Duodenal mucosa (tissue), 2 donors: Measurements from ENCODE around the gene POLN.
"Not testable (repeated sequence)": the region's sequence is repeated elsewhere in the genome, so short reads cannot be mapped to it uniquely, and the experiment has no call there.

Experiments
- H3K27ac ChIP-seq: one replicate; pipeline ENCODE4 v1.7.0; 2013; ENCODE audit warnings: low read depth, low read length
- H3K27me3 ChIP-seq, 2 donors: one replicate each; pipeline ENCODE4 v1.7.0; 2013; ENCODE audit warnings: low read length in 2 of 2, control low read depth in 1 of 2; ENCODE audit not compliant: insufficient read depth in 2 of 2, control insufficient read depth in 1 of 2
- H3K36me3 ChIP-seq, 2 donors: one replicate each; pipeline ENCODE4 v1.7.0; 2013; ENCODE audit warnings: low read length in 2 of 2, control low read depth in 1 of 2; ENCODE audit not compliant: insufficient read depth in 2 of 2, control insufficient read depth in 1 of 2
- H3K4me1 ChIP-seq, 2 donors: one replicate each; pipeline ENCODE4 v1.7.0; 2013; ENCODE audit warnings: low read length in 2 of 2, control low read depth in 1 of 2; ENCODE audit not compliant: insufficient read depth in 2 of 2, control insufficient read depth in 1 of 2
- H3K4me3 ChIP-seq, 2 donors: one replicate each; pipeline ENCODE4 v1.7.0; 2013; ENCODE audit warnings: low read length in 2 of 2, low read depth in 1 of 2
- H3K9ac ChIP-seq, 2 donors: one replicate each; pipeline ENCODE4 v1.7.0; 2013; ENCODE audit warnings: low read length in 2 of 2, low read depth in 1 of 2
- H3K9me3 ChIP-seq, 2 donors: one replicate each; pipeline ENCODE4 v1.7.0; 2013; ENCODE audit warnings: low read length in 2 of 2, control low read depth in 1 of 2; ENCODE audit not compliant: control insufficient read depth in 1 of 2

Gene POLN

DNA sequence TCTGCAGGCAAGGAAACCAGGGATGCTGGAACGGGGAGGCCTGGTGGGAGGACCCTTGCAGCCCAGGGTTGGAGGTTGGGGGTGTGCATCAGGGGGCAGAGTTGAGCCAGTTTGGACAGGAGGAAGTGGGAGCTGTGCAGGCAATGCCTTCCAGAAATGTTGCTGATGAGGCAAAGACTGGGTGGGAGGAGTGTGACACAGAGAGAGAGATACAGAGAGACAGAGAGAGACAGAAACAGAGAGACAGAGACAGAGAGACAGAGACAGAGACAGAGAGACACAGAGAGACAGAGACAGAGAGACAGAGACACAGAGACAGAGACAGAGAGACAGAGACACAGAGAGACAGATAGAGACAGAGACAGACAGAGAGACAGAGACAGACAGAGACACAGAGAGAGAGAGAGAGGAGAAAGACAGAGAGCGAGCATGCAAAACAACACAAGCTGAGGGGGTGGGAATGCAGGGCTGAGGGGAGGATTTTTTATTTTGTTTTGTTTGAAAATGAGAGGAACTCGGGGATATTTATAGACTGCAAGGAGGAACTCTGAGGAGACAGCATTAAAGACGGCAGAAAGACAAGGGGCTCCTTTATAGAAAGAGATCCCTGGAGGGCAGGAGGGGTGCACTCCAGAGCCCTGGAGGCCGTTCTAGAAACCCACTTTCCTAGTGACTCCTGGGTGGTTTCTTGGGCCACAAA, 1.9 kb upstream of the POLN start:
- Histone ChIP-seq H3K4me3 (no peak overlapping the region), H3K4me1 (peaks cover 35 to 43% of the 10 kb centered on the region in 2 donors), H3K27me3 (no peaks in the 10 kb centered on the region), H3K9ac (peak overlapping the region in 1 of 2 donors; percentile 25), H3K27ac (no peak overlapping the region), H3K9me3 (no peaks in the 10 kb centered on the region), H3K36me3 (peaks cover 6 to 8% of the 10 kb centered on the region in 2 donors)

- Histone ChIP-seq H3K27me3 (no peaks in the 10 kb centered on the region), H3K27ac (peak overlapping the region; percentile 60), H3K4me3 (peak overlapping the region; percentile 90 to 96), H3K9ac (peak overlapping the region; percentile 81 to 95), H3K9me3 (no peaks in the 10 kb centered on the region), H3K4me1 (peaks cover 35 to 43% of the 10 kb centered on the region in 2 donors), H3K36me3 (peaks cover 0 to 10% of the 10 kb centered on the region in 2 donors)
Observed at GRCh38 chr4:2241003-2241402, 918 bp downstream of the POLN start.

DNA sequence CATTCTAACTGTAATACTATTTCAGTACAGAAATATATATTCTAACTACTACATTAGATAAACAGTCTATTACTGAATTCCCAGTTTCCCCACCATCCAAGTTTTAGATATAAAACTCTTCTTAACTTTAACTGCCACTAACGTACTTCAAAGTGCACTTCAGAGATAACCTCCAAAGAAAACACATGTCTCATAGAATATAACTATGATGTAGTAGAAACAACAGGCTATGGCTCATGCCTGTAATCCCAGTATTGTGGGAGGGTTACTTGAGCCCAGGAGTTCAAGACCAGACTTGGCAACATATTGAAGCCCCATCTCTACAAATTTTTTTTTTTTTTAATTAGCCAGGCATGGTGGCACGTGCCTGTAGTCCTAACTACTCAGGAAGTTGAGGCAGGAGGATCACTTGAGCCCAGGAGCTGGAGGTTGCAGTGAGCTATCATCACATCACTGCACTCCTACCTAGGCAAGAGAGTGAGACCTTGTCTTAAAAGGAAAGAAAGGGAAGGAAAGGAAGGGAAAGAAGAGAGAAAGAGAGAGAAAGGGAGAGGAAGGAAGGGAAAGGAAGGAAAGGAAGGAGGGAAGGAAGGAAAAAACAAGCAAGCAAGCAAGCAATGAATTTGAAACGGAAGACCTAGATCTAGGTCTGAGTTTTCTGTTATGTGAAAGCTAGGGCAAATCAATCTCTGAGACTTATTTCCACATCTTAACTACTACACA, 4.8 kb downstream of the POLN start:
- Histone ChIP-seq H3K9ac (no peak overlapping the region), H3K27me3 (no peaks in the 10 kb centered on the region), H3K36me3 (peaks cover 8 to 16% of the 10 kb centered on the region in 2 donors), H3K4me1 (peaks cover 21 to 24% of the 10 kb centered on the region in 2 donors), H3K27ac (no peak overlapping the region), H3K4me3 (no peak overlapping the region), H3K9me3 (no peaks in the 10 kb centered on the region)

DNA sequence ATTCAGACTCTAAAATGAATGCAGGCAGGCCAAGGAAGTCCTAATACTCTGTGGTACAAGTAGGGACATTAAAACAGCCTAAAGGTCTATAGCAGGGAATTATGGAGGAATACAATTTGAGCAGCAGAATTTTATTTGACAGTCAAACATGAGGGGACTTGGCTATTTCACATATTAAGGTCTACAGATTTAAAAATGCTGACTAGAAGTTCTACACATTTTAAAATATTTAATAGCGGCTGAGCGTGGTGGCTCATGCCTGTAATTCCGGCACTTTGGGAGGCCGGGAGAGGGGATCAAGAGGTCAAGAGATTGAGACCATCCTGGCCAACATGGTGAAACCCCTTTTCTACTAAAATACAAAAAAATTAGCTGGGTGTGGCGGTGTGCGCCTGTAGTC, 10.8 kb downstream of the POLN start:
- Histone ChIP-seq H3K4me1 (no peaks in the 10 kb centered on the region), H3K9me3 (no peaks in the 10 kb centered on the region), H3K9ac (no peak overlapping the region), H3K27me3 (no peaks in the 10 kb centered on the region), H3K27ac (no peak overlapping the region), H3K4me3 (no peak overlapping the region), H3K36me3 (peaks cover 8 to 14% of the 10 kb centered on the region in 2 donors)

- H3K4me1 ChIP-seq, result no peaks in the 10 kb centered on the region
- H3K27me3 ChIP-seq, result no peaks in the 10 kb centered on the region
- H3K9me3 ChIP-seq, result no peaks in the 10 kb centered on the region
- no peak overlapping the region for H3K27ac ChIP-seq
- H3K36me3 ChIP-seq, result peaks cover 0 to 16% of the 10 kb centered on the region in 2 donors
- no peak overlapping the region for H3K9ac ChIP-seq
- no peak overlapping the region for H3K4me3 ChIP-seq
Observed at GRCh38 chr4:2226261-2226660, 15.7 kb downstream of the POLN start.

DNA sequence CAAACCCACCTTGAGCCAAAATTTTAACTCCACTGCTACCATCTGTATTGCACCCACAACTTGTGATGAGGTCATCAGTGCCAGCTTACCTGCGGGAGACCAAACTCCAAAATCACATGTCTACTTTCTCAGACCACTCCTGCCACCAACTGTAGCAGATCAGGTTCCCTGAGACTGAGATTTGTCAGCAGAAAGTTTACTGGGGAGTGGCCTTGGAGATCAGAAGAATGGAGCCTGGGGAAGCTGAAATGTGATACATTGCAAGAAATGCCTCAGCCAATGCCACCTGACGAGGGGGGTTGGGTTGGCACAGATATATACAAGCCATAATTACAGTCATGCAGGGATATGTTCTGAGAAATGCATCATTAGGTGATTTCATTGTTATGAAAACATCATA, 19.1 kb downstream of the POLN start:
- peaks cover 0 to 12% of the 10 kb centered on the region in 2 donors for H3K36me3 ChIP-seq
- H3K9me3 ChIP-seq, result no peaks in the 10 kb centered on the region
- H3K27ac ChIP-seq, result no peak overlapping the region
- no peaks in the 10 kb centered on the region for H3K4me1 ChIP-seq
- H3K9ac ChIP-seq, result no peak overlapping the region
- H3K4me3 ChIP-seq, result no peak overlapping the region
- no peaks in the 10 kb centered on the region for H3K27me3 ChIP-seq

GRCh38 chr4:2221378-2221777, 20.5 kb downstream of the POLN start:
- H3K9ac ChIP-seq, H3K27ac ChIP-seq, H3K4me1 ChIP-seq, H3K27me3 ChIP-seq, H3K4me3 ChIP-seq, H3K36me3 ChIP-seq, H3K9me3 ChIP-seq: not testable (repeated sequence)

GRCh38 chr4:2220016-2220630, 21.8 kb downstream of the POLN start:
- Histone ChIP-seq H3K27ac (no peak overlapping the region), H3K27me3 (no peaks in the 10 kb centered on the region), H3K9ac (no peak overlapping the region), H3K4me3 (no peak overlapping the region), H3K36me3 (peaks cover 0 to 8% of the 10 kb centered on the region in 2 donors), H3K9me3 (no peaks in the 10 kb centered on the region), H3K4me1 (no peaks in the 10 kb centered on the region)

DNA sequence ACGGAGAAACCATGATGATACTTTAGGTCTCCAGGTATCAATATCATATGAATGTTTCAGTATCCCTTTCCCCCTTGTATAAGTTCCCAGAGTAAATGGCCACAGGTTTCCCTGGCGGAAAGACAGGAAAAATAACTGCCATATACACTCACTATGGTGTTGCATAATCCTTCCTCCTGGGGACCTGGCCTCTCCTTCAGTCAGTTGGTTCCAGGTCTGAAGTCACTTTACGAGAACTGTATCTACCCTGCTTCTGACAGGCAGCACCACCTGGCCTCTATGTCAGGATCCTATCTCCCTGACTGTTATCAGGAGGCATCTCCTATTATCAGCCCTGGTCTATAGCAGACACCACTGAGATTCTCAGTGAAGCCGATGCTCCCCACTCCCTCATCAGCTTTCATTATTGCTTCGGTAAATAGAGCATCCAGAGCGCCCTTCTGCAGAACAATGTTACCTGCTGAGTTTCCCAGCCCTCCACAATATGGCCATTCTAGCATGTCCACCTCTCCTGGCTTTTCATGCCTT, 22.6 kb downstream of the POLN start:
- H3K27me3 ChIP-seq, result no peaks in the 10 kb centered on the region
- no peaks in the 10 kb centered on the region for H3K4me1 ChIP-seq
- H3K9ac ChIP-seq, result no peak overlapping the region
- H3K36me3 ChIP-seq, result peaks cover 0 to 8% of the 10 kb centered on the region in 2 donors
- H3K27ac ChIP-seq, result no peak overlapping the region
- H3K9me3 ChIP-seq, result no peaks in the 10 kb centered on the region
- H3K4me3 ChIP-seq, result no peak overlapping the region

DNA sequence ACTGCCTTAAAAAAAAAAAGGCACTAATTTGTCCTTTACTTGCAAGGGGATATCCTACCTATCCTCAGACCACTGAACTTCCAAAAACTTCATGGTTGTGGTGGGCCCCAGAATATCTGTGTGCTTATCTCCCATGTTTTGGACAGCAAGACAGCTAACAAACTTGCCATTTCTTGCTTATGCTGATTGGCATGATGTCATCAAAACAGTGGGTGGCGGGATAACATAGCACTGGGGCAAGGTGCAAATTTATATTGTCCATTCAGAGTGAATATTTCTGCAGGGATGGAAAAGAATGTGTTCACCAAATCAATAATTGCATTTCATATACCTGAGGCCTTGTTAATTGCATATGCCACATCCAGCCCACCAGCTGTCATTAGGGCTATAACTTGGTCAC, 23.5 kb downstream of the POLN start:
- Histone ChIP-seq H3K4me3 (no peak overlapping the region), H3K27me3 (no peaks in the 10 kb centered on the region), H3K27ac (no peak overlapping the region), H3K9me3 (no peaks in the 10 kb centered on the region), H3K36me3 (peaks cover 0 to 5% of the 10 kb centered on the region in 2 donors), H3K4me1 (no peaks in the 10 kb centered on the region), H3K9ac (no peak overlapping the region)
